A549 treated with Mapracorat at 1 μM for 4 hours (cell line): ENCODE results near the gene SNURF. TPM values are rescaled to one million over a fixed set of nuclear protein-coding genes. Genes with fewer than 3 reads are reported as not detected.

Experiments
- total RNA-seq: library from RNA; stranded (reverse); fragments of 200-300 nt; extraction: Qiagen RNA extraction; gene quantifications from 5 replicates; pipeline ENCODE4 v1.2.3, GENCODE V29; 2022

The SNURF gene
- 8.8 to 20.6 TPM (median 13.7 TPM) in 5 replicates for total RNA-seq

GRCh38 chr15:24954783-24955530 is at the start of gene SNURF, which contains the start of gene SNRPN:
SNURF (plus strand) TSS chr15:24954987; CDS start chr15:24955049, 62 bp downstream.
SNRPN (plus strand) TSS chr15:24954987; CDS start chr15:24974454, 19,467 bp downstream.

Other genes starting within 250 kb of the SNURF start
- gene SNRPN, start within 50 bp of the SNURF start, total RNA-seq = 95.9 to 102 TPM (median 96.5 TPM) in 5 replicates